Transverse colon (tissue), 4 donors: ENCODE data around the gene PRKG1. TPM values are rescaled to one million over a fixed set of nuclear protein-coding genes. Genes with fewer than 3 reads are reported as not detected.

Source experiments
- DNase-seq: peaks from one replicate; pipeline ENCODE4 v3.0.0-alpha.2; 2019
- H3K27ac ChIP-seq, 4 donors: fragments of 200-600 bp; sonication (generic); 2 replicates each; pipeline ENCODE4 v1.5.1; 2016 to 2018; ENCODE audit warnings: inconsistent platforms in 4 of 4
- H3K27me3 ChIP-seq: fragments of 200-600 bp; sonication (generic); 2 replicates; pipeline ENCODE4 v1.5.1; 2017; ENCODE audit warnings: inconsistent platforms
- H3K36me3 ChIP-seq, 4 donors: fragments of 200-600 bp; sonication (generic); 2 replicates each; pipeline ENCODE4 v1.5.1; 2017 to 2019; ENCODE audit warnings: inconsistent platforms in 4 of 4
- H3K4me1 ChIP-seq, 4 donors: fragments of 200-600 bp; sonication (generic); 2 replicates each; pipeline ENCODE4 v1.5.1; 2017 to 2020; ENCODE audit warnings: inconsistent platforms in 4 of 4
- H3K4me3 ChIP-seq, 4 donors: fragments of 200-600 bp; sonication (generic); 1 replicate in 1 of 4; 2 replicates in 3 of 4; pipeline versions ENCODE4 v1.5.1 to v1.6.1; 2017 to 2019; ENCODE audit warnings: inconsistent platforms in 4 of 4
- H3K9me3 ChIP-seq, 2 donors: fragments of 200-600 bp; sonication (generic); 2 replicates each; pipeline ENCODE4 v1.5.1; 2017 to 2019; ENCODE audit warnings: inconsistent platforms in 2 of 2
- CTCF ChIP-seq, 5 experiments: fragments of 200-600 bp in 3 of 5; fragments of 450-650 bp in 2 of 5; sonication (generic) in 3 of 5; IDR thresholded peaks; 1 replicate in 2 of 5; 2 replicates in 3 of 5; pipeline ENCODE4 v1.5.1; 2016 to 2017; ENCODE audit warnings: antibody characterized with exemption in 5 of 5, inconsistent platforms in 3 of 5, mild to moderate bottlenecking in 2 of 5, moderate library complexity in 1 of 5
- EP300 ChIP-seq: sonication (generic); formaldehyde crosslinking; IDR thresholded peaks from one replicate; pipeline ENCODE4 v1.6.1; 2017; ENCODE audit warnings: antibody characterized with exemption, low read depth
- POLR2A ChIP-seq: fragments of 450-650 bp; IDR thresholded peaks from one replicate; pipeline ENCODE4 v1.6.1; 2016; ENCODE audit warnings: antibody characterized with exemption, mild to moderate bottlenecking, moderate library complexity
- POLR2AphosphoS5 ChIP-seq, 3 donors: sonication (generic); formaldehyde crosslinking; IDR thresholded peaks; one replicate each; pipeline ENCODE4 v1.6.1; 2016; ENCODE audit warnings: antibody characterized with exemption in 3 of 3
- WGBS, 2 donors: methylation state at CpG; one replicate each; pipeline ENCODE4 v1.1.5; 2018; ENCODE audit warnings: low coverage in 1 of 2; 5-methylcytosine and 5-hydroxymethylcytosine counted together
- in situ Hi-C, 4 donors: fragments of 200-750 bp; cut with MboI; loops; one replicate each; pipeline versions ENCODE4 v1.15.0 to v1.15.1; 2017; ENCODE audit warnings: low sequenced_read_pairs in 3 of 4, low pct_ligation_motif_present in 1 of 4, low pct_unique_long_range_greater_than_20kb in 1 of 4
- intact Hi-C: fragments of 100-400 bp; cut with DNase I; formaldehyde crosslinking; loops from one replicate; pipeline ENCODE4 v1.15.1; 2023; ENCODE audit warnings: low total_unique reads
- total RNA-seq, 4 donors: library from RNA; depleted of rRNA; stranded (reverse); fragments of >200 nt; gene quantifications; one replicate each; pipeline ENCODE4 v1.1.0, GENCODE V29; 2016

The PRKG1 gene
- total RNA-seq, 4 donors from 2014 or later: 17.6 to 30.6 (median 26.9) TPM

GRCh38 chr10:51403521-51403920 lies 329.2 kb downstream of the PRKG1 start:
- H3K36me3 ChIP-seq: no peaks in the 10 kb centered on the region
- no peak overlapping the region for H3K27ac ChIP-seq
- TF ChIP-seq EP300 (no peak), POLR2A (no peak), CTCF (IDR thresholded peaks at IDR 0.05) (no peak), POLR2AphosphoS5 (IDR thresholded peaks at IDR 0.05) (no peak)
- H3K9me3 ChIP-seq: no peaks in the 10 kb centered on the region
- no peak for DNase-seq
- H3K4me1 ChIP-seq: peaks cover 0 to 10% (median 0%) of the 10 kb centered on the region in 4 donors
- no peak overlapping the region for H3K4me3 ChIP-seq
- intact Hi-C loops (no loop called here), in situ Hi-C loops (loop anchor here in 1 of 4 donors (25.0 kb wide), 1 partner anchor 809 kb away; no protein-coding TSS in a partner anchor)
- WGBS, 2 donors: 33 to 58% methylated on average over 1 of the region's 1 CpG
- H3K27me3 ChIP-seq: no peaks in the 10 kb centered on the region

GRCh38 chr10:51405580-51406351 lies 331.5 kb downstream of the PRKG1 start:
- peaks cover 0 to 10% (median 0%) of the 10 kb centered on the region in 4 donors for H3K4me1 ChIP-seq
- intact Hi-C loops: no loop called here
- H3K9me3 ChIP-seq: no peaks in the 10 kb centered on the region
- H3K4me3 ChIP-seq: no peak overlapping the region
- no peak for DNase-seq
- peak overlapping the region in 3 of 4 donors; percentile 11 to 61 (median 17) for H3K27ac ChIP-seq
- WGBS, 2 donors: 70 to 84% methylated on average over 6 to 10 of the region's 10 CpGs
- H3K27me3 ChIP-seq: no peaks in the 10 kb centered on the region
- no peaks in the 10 kb centered on the region for H3K36me3 ChIP-seq
- no peak for TF ChIP-seq CTCF (IDR thresholded peaks at IDR 0.05)
- in situ Hi-C loops: loop anchor here in 1 of 4 donors (25.0 kb wide), 1 partner anchor 807 kb away; no protein-coding TSS in a partner anchor

GRCh38 chr10:51406581-51406980 lies 332.3 kb downstream of the PRKG1 start:
- H3K27ac ChIP-seq: no peak overlapping the region
- in situ Hi-C loops: loop anchor here in 1 of 4 donors (25.0 kb wide), 1 partner anchor 806 kb away; no protein-coding TSS in a partner anchor
- H3K9me3 ChIP-seq: no peaks in the 10 kb centered on the region
- H3K36me3 ChIP-seq: no peaks in the 10 kb centered on the region
- no peak for DNase-seq
- intact Hi-C loops: no loop called here
- TF ChIP-seq EP300 (no peak), CTCF (IDR thresholded peaks at IDR 0.05) (no peak), POLR2AphosphoS5 (IDR thresholded peaks at IDR 0.05) (no peak), POLR2A (no peak)
- H3K27me3 ChIP-seq: no peaks in the 10 kb centered on the region
- H3K4me3 ChIP-seq: no peak overlapping the region
- 89 to 95% methylated on average over 6 of the region's 6 CpGs for WGBS, 2 donors
- peaks cover 0 to 8% (median 0%) of the 10 kb centered on the region in 4 donors for H3K4me1 ChIP-seq

GRCh38 chr10:51416494-51416893 lies 342.2 kb downstream of the PRKG1 start:
- in situ Hi-C loops: loop anchor here in 1 of 4 donors (25.0 kb wide), 1 partner anchor 796 kb away; no protein-coding TSS in a partner anchor
- no peaks in the 10 kb centered on the region for H3K36me3 ChIP-seq
- H3K27me3 ChIP-seq: no peaks in the 10 kb centered on the region
- no peak for DNase-seq
- no peak overlapping the region for H3K4me3 ChIP-seq
- TF ChIP-seq CTCF (IDR thresholded peaks at IDR 0.05) (no peak), POLR2AphosphoS5 (IDR thresholded peaks at IDR 0.05) (no peak), EP300 (no peak), POLR2A (no peak)
- peaks cover 0 to under 1% (median 0%) of the 10 kb centered on the region in 4 donors for H3K4me1 ChIP-seq
- no peaks in the 10 kb centered on the region for H3K9me3 ChIP-seq
- 66 to 77% methylated on average over 4 of the region's 4 CpGs for WGBS, 2 donors
- no peak overlapping the region for H3K27ac ChIP-seq
- intact Hi-C loops: no loop called here
